LoVo (cell line): Measurements from ENCODE around the gene NRDE2.

Source experiments
- DNase-seq: peaks from one replicate; pipeline ENCODE4 v3.0.0-alpha.2; 2016; ENCODE audit warnings: low spot score

Gene NRDE2

GRCh38 chr14:90296641-90297040, 35.1 kb downstream of the NRDE2 start:
- DNase-seq = no peak

GRCh38 chr14:90295870-90296516, 35.7 kb downstream of the NRDE2 start:
- no peak for DNase-seq

- DNase-seq = no peak
Measured at GRCh38 chr14:90294872-90295271, 36.9 kb downstream of the NRDE2 start.

- DNase-seq = no peak
Measured at GRCh38 chr14:90293766-90294730, 37.7 kb downstream of the NRDE2 start.

- DNase-seq = no peak
Measured at GRCh38 chr14:90291699-90292098, 40.0 kb downstream of the NRDE2 start.

GRCh38 chr14:90290337-90291011, 41.3 kb downstream of the NRDE2 start:
- DNase-seq = no peak

- no peak for DNase-seq
Measured at GRCh38 chr14:90288651-90289355, 42.9 kb downstream of the NRDE2 start.

- no peak for DNase-seq
Measured at GRCh38 chr14:90287791-90288190, 44.0 kb downstream of the NRDE2 start.

GRCh38 chr14:90281756-90282155, 50.0 kb downstream of the NRDE2 start:
- no peak for DNase-seq

- no peak for DNase-seq
Measured at GRCh38 chr14:90281261-90281660, 50.5 kb downstream of the NRDE2 start.

- DNase-seq = no peak
Measured at GRCh38 chr14:90280096-90280495, 51.6 kb downstream of the NRDE2 start.

GRCh38 chr14:90278199-90279175, 53.3 kb downstream of the NRDE2 start:
- no peak for DNase-seq

- no peak for DNase-seq
Measured at GRCh38 chr14:90277581-90278198, 54.1 kb downstream of the NRDE2 start.

- no peak for DNase-seq
Measured at GRCh38 chr14:90276646-90277367, 54.9 kb downstream of the NRDE2 start.

GRCh38 chr14:90275820-90276219, 55.9 kb downstream of the NRDE2 start:
- no peak for DNase-seq

GRCh38 chr14:90275458-90275814, 56.3 kb downstream of the NRDE2 start:
- DNase-seq = no peak

GRCh38 chr14:90274808-90275457, 56.8 kb downstream of the NRDE2 start:
- no peak for DNase-seq

- DNase-seq = no peak
Measured at GRCh38 chr14:90274019-90274418, 57.7 kb downstream of the NRDE2 start.

GRCh38 chr14:90273532-90273931, 58.2 kb downstream of the NRDE2 start:
- no peak for DNase-seq
